ENCODE measurements around the gene TMEM205.

DNA sequence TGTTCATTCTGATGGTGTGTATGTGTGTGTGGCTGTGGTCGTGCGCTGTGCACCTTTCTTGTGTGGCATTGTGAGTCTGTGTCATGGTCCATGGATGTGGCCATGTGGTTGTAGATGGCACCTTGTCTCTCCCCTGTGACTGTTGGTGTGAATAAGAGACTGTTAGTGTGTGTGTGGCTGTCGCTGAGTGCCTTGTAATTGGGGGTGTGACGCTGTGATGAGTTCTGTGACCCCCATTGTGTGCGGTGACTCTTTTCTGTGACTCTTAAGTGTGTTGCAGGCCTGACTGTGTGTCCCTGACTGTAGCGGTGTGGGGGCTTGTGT, 10.0 kb upstream of the TMEM205 start:
- TF ChIP-seq, protein P1, sequence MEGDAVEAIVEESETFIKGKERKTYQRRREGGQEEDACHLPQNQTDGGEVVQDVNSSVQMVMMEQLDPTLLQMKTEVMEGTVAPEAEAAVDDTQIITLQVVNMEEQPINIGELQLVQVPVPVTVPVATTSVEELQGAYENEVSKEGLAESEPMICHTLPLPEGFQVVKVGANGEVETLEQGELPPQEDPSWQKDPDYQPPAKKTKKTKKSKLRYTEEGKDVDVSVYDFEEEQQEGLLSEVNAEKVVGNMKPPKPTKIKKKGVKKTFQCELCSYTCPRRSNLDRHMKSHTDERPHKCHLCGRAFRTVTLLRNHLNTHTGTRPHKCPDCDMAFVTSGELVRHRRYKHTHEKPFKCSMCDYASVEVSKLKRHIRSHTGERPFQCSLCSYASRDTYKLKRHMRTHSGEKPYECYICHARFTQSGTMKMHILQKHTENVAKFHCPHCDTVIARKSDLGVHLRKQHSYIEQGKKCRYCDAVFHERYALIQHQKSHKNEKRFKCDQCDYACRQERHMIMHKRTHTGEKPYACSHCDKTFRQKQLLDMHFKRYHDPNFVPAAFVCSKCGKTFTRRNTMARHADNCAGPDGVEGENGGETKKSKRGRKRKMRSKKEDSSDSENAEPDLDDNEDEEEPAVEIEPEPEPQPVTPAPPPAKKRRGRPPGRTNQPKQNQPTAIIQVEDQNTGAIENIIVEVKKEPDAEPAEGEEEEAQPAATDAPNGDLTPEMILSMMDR (IDR thresholded peaks at IDR 0.05; ENCODE audit: insufficient read depth, low read length), result no peak
- no peak; the same call in 1 of the 2 replicates for TF ChIP-seq POLR2AphosphoS5 (IDR thresholded peaks at IDR 0.05; ENCODE audit: low read depth)

Measured in HL-60 (cell line).